NAMALWA (cell line): ENCODE results near the gene EIF4G2.

Source experiments
- DNase-seq: peaks from one replicate; pipeline ENCODE4 v3.0.0-alpha.2; 2015; ENCODE audit warnings: low spot score

The EIF4G2 gene

GRCh38 chr11:10771457-10771856, 37.3 kb downstream of the EIF4G2 start:
- no peak for DNase-seq

DNA sequence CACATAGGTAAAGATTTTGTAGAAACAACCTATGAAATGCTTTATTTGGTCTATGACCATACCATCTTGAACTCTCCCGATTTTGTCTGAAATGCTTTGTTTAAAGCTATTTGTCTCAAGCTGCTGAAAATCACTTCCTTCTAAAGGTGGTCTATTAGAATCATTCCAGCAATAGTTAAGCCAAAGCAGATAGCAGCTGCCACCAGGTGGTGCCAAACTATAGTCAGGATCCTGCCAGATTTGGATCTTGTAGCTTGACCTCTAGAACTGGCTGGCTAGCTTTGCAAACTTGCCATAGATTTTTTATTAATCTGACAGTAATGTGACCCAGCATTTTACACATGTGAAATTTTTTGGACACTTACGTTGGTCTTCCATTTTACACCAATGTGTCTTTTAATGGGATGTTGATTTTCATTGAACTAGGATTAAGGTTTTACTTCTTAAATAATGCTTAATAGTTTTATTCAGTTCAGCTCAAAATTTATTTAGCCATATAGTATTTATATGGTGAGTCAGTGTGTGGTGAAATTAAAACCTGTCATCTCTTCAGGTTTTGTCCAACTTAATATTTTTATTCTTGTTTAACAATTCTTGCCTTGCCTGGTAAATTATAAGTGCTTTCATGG, 38.0 kb downstream of the EIF4G2 start:
- peak; percentile 67 for DNase-seq

DNA sequence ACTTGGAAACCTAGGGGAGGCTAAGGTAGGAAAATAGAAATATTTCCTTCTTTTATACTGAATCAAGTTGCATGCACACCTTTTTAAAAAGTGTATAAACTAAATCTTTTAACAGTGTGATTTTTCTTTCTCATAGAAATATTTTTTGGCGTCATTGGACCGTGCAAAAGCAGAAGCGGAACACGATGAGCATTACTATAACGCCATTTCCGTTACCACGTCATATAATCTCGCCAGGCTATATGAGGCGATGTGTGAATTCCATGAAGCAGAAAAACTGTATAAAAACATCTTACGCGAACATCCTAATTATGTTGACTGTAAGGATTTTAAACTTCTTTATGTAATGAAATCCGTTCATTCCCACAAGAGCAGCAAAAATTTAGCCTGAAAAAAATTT, 44.3 kb downstream of the EIF4G2 start:
- no peak for DNase-seq

GRCh38 chr11:10763766-10764165, 45.0 kb downstream of the EIF4G2 start:
- no peak for DNase-seq

DNA sequence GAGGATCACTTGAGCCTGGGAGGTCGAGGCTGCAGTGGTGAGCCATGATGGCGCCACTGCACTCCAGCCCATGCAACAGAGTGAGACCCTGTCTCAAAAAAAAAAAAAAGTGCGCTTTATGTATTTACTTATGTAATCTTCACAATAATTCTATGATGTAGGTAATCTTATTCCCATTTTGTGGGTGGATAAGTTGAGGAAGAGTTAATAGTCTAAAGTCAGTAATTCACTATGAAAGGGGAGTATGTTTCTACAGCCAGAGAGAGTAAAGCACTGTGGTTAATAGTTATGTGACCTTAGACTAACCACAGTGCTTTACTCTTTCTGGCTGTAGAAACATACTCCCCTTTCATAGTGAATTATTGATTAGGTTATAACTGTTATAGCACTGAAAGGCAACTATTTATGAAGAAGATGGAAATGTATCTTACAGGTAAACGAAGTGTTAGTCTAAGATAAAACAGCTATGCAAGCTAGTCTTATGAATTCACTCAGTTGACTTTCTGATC, 45.8 kb downstream of the EIF4G2 start:
- DNase-seq, result no peak

DNA sequence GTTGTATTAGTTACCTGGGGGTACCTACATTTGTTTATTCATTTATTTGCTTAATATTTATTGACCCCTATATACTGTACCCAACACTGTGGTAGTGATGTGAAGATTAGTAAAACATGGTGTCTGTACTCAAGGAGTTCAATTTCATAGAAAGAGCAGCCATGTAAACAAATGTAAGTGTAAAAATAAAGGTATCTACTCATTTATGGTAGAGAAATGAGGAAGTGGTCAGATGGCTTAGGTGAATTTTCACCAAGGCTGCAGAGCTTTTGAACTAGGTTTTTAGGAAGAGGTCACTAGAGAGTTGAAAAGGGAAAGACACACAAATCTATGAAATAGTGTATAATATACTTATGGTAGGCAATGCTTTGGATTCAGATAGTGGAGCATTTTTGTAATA, 46.5 kb downstream of the EIF4G2 start:
- DNase-seq, result peak; percentile 34

DNA sequence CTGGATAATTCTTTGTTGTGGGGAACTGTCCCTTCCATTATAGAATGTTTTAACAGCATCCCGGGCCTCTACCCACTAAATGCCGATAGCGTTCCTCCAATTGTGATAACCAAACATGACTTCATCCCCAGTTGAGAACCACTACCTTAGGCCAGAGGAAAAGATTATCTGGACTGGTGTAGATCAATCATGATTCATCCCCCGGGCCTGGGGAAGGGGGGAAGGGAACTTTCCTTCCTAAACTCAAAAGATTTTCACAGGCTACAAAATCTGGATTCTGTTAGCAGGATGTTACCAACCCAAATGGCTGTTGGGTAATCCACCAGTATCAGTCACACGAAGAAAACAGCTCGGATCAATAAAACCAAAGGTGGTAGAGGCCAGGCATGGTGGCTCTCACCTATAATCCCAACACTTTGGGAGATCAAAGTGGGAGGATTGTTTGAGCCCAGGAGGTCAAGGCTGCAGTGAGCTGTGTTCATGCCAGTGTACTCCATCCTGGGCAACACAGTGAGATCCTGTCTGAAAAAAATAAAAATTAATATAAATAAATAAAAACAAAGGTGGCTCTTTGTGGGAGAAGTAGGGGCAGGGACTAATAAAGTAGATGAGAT, 47.5 kb downstream of the EIF4G2 start:
- DNase-seq, result no peak

DNA sequence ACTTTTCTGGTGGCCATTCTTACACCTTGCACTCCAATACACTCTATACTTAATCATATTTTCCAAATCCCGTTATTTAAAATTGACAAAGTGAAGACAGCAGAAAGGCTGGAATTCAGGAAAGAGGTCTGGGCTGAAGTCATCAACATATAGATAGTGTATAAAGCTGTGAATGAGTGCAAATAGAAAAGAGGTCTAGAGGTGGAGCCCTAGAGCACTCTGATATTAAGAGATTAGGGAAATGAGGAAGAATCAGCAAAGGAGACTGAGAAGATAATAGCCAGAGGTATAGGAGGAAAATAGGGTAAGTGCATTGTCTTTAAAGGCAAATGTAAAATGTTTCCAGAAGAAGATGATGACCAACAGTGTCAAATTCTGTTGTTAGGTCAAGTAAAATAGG, 49.8 kb downstream of the EIF4G2 start:
- peak; percentile 57 for DNase-seq

GRCh38 chr11:10752486-10752885, 56.2 kb downstream of the EIF4G2 start:
- DNase-seq, result no peak

- DNase-seq, result peak; percentile 28
Measured at GRCh38 chr11:10752061-10752460, 56.7 kb downstream of the EIF4G2 start.

- no peak for DNase-seq
Measured at GRCh38 chr11:10751581-10751940, 57.2 kb downstream of the EIF4G2 start.

GRCh38 chr11:10750838-10751580, 57.7 kb downstream of the EIF4G2 start, which contains the start of gene CTR9:
TSS of gene CTR9 (plus strand) at chr11:10751246. CDS start at chr11:10751413, 167 bp downstream.
- peak; percentile 95 for DNase-seq

- DNase-seq, result peak; percentile 4
Measured at GRCh38 chr11:10749476-10749875, 59.2 kb downstream of the EIF4G2 start.

DNA sequence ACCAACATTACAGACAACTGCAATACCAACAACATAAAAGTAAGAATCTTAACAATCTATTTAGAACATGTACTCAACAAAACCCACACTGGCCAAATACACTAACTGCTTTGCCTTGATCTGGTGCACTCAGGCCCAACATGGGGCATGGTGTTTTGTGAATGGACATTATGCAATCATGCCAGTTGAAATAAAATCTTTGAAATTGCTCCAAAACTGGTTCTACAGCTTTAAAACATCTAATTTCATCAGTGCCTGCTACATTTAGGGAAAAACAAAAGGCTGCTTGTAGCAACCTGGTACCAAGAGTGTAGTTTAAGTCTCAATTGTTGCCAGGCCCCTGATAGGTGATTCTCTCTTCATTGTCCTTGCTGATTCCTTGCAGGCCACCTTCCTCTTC, 61.0 kb downstream of the EIF4G2 start:
- no peak for DNase-seq
